ENCODE results near the gene TRIM56.
"Not testable (repeated sequence)": the region's sequence is repeated elsewhere in the genome, so short reads cannot be mapped to it uniquely, and the experiment has no call there.

TRIM56 gene

GRCh38 chr7:101089876-101090275 lies 4.6 kb downstream of the TRIM56 start:
- Histone ChIP-seq H3K9ac (ENCODE audit: low read depth, low read length) (no peak overlapping the region), H3K4me3 (ENCODE audit: low read depth, low read length) (no peak overlapping the region), H3K27ac (ENCODE audit: low read depth, low read length) (no peak overlapping the region), H3K4me1 (ENCODE audit: control insufficient read depth, insufficient read depth, low read length) (peaks cover 6% of the 10 kb centered on the region; the same call in 1 of the 2 replicates), H3K36me3 (ENCODE audit: control insufficient read depth, insufficient read depth, low read length) (peaks cover 9% of the 10 kb centered on the region), H3K27me3 (ENCODE audit: control insufficient read depth, insufficient read depth, low read length) (no peaks in the 10 kb centered on the region), H3K9me3 (ENCODE audit: control insufficient read depth, insufficient read depth, low read length) (no peaks in the 10 kb centered on the region)

DNA sequence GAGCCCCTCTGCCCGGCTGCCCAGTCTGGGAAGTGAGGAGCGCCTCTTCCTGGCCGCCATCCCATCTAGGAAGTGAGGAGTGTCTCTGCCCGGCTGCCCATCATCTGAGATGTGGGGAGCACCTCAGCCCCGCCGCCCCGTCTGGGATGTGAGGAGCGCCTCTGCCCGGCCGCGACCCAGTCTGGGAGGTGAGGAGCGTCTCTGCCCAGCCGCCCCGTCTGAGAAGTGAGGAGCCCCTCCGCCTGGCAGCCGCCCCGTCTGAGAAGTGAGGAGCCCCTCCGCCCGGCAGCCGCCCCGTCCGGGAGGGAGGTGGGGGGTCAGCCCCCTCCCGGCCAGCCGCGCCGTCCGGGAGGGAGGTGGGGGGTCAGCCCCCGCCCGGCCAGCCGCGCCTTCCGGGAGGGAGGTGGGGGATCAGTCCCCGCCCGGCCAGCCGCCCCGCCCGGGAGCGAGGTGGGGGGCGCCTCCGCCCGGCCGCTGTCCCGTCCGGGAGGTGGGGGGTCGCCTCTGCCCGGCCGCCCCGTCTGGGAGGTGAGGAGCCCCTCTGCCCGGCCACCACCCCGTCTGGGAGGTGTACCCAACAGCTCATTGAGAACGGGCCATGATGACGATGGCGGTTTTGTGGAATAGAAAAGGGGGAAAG lies 7.1 kb downstream of the TRIM56 start:
- not testable (repeated sequence) for H3K9me3 ChIP-seq (ENCODE audit: control insufficient read depth, insufficient read depth, low read length)

DNA sequence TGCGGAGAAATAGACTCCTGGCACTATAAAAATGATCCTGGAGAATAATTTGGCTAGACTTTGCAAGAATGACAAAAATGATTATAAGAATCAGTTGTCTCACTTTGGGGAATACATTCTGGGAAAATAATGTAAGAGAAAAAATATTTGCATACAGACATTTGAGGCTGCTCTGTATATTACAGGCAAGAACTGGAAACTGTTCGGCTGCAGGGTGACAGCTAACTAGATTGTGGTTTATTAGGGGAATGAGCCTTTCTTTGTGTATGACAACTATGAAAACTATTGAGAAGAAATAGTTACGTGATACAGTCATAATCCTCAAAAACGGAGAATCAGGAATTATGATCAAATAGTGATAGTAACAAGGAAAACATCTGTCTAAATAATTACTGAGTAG lies 8.6 kb downstream of the TRIM56 start:
- Histone ChIP-seq H3K36me3 (ENCODE audit: control insufficient read depth, insufficient read depth, low read length) (no peaks in the 10 kb centered on the region), H3K4me3 (ENCODE audit: low read depth, low read length) (no peak overlapping the region), H3K27ac (ENCODE audit: low read depth, low read length) (no peak overlapping the region), H3K9ac (ENCODE audit: low read depth, low read length) (no peak overlapping the region), H3K4me1 (ENCODE audit: control insufficient read depth, insufficient read depth, low read length) (no peaks in the 10 kb centered on the region), H3K27me3 (ENCODE audit: control insufficient read depth, insufficient read depth, low read length) (no peaks in the 10 kb centered on the region), H3K9me3 (ENCODE audit: control insufficient read depth, insufficient read depth, low read length) (no peaks in the 10 kb centered on the region)

More for the DNA sequence above, 7.1 kb downstream of the TRIM56 start:
- not testable (repeated sequence) for H3K4me3 ChIP-seq (ENCODE audit: low read depth, low read length); H3K27me3 ChIP-seq (ENCODE audit: control insufficient read depth, insufficient read depth, low read length); H3K36me3 ChIP-seq (ENCODE audit: control insufficient read depth, insufficient read depth, low read length); H3K9ac ChIP-seq (ENCODE audit: low read depth, low read length); H3K4me1 ChIP-seq (ENCODE audit: control insufficient read depth, insufficient read depth, low read length); H3K27ac ChIP-seq (ENCODE audit: low read depth, low read length)

DNA sequence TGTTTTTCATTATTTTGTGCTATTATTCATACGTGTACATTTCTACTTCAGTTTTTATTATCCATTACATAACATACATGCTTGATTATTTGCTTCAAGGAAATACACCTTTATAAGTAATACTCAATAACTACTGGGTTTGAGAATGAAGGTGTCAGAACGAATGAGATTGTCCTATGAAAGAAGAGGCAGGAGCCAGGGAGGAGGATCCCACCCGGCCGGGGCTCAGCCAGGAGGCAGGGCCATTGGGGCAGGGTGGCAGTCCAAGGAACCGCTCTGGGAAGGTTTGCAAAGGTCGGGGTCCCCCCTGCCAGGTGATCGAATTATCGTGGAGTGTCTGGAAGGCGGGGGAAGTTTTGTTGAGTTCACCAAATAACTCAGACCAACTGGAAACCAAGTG lies 9.1 kb downstream of the TRIM56 start:
- H3K27me3 ChIP-seq (ENCODE audit: control insufficient read depth, insufficient read depth, low read length) = no peaks in the 10 kb centered on the region
- H3K36me3 ChIP-seq (ENCODE audit: control insufficient read depth, insufficient read depth, low read length) = no peaks in the 10 kb centered on the region
- H3K4me1 ChIP-seq (ENCODE audit: control insufficient read depth, insufficient read depth, low read length) = peaks cover 1% of the 10 kb centered on the region; the same call in 1 of the 2 replicates
- no peak overlapping the region for H3K9ac ChIP-seq (ENCODE audit: low read depth, low read length)
- peak overlapping the region; percentile 27 for H3K27ac ChIP-seq (ENCODE audit: low read depth, low read length)
- no peak overlapping the region for H3K4me3 ChIP-seq (ENCODE audit: low read depth, low read length)
- H3K9me3 ChIP-seq (ENCODE audit: control insufficient read depth, insufficient read depth, low read length) = no peaks in the 10 kb centered on the region

- Histone ChIP-seq H3K27ac (ENCODE audit: low read depth, low read length) (peak overlapping the region; percentile 27), H3K27me3 (ENCODE audit: control insufficient read depth, insufficient read depth, low read length) (no peaks in the 10 kb centered on the region), H3K4me3 (ENCODE audit: low read depth, low read length) (no peak overlapping the region), H3K9me3 (ENCODE audit: control insufficient read depth, insufficient read depth, low read length) (no peaks in the 10 kb centered on the region), H3K36me3 (ENCODE audit: control insufficient read depth, insufficient read depth, low read length) (no peaks in the 10 kb centered on the region), H3K4me1 (ENCODE audit: control insufficient read depth, insufficient read depth, low read length) (peaks cover 6% of the 10 kb centered on the region; the same call in 1 of the 2 replicates), H3K9ac (ENCODE audit: low read depth, low read length) (no peak overlapping the region)
Observed at GRCh38 chr7:101094791-101095375, 9.6 kb downstream of the TRIM56 start.

GRCh38 chr7:101096331-101096956 lies 11.2 kb downstream of the TRIM56 start:
- Histone ChIP-seq H3K9ac (ENCODE audit: low read depth, low read length) (no peak overlapping the region), H3K36me3 (ENCODE audit: control insufficient read depth, insufficient read depth, low read length) (no peaks in the 10 kb centered on the region), H3K27ac (ENCODE audit: low read depth, low read length) (no peak overlapping the region), H3K27me3 (ENCODE audit: control insufficient read depth, insufficient read depth, low read length) (no peaks in the 10 kb centered on the region), H3K4me1 (ENCODE audit: control insufficient read depth, insufficient read depth, low read length) (peaks cover 20% of the 10 kb centered on the region), H3K9me3 (ENCODE audit: control insufficient read depth, insufficient read depth, low read length) (no peaks in the 10 kb centered on the region), H3K4me3 (ENCODE audit: low read depth, low read length) (no peak overlapping the region)

- H3K4me1 ChIP-seq (ENCODE audit: control insufficient read depth, insufficient read depth, low read length) = peaks cover 23% of the 10 kb centered on the region
- H3K27ac ChIP-seq (ENCODE audit: low read depth, low read length) = no peak overlapping the region
- H3K27me3 ChIP-seq (ENCODE audit: control insufficient read depth, insufficient read depth, low read length) = no peaks in the 10 kb centered on the region
- H3K9me3 ChIP-seq (ENCODE audit: control insufficient read depth, insufficient read depth, low read length) = no peaks in the 10 kb centered on the region
- no peak overlapping the region for H3K9ac ChIP-seq (ENCODE audit: low read depth, low read length)
- H3K36me3 ChIP-seq (ENCODE audit: control insufficient read depth, insufficient read depth, low read length) = no peaks in the 10 kb centered on the region
- H3K4me3 ChIP-seq (ENCODE audit: low read depth, low read length) = no peak overlapping the region
Observed at GRCh38 chr7:101096957-101097347, 11.7 kb downstream of the TRIM56 start.

- Histone ChIP-seq H3K36me3 (ENCODE audit: control insufficient read depth, insufficient read depth, low read length) (no peaks in the 10 kb centered on the region), H3K9ac (ENCODE audit: low read depth, low read length) (no peak overlapping the region), H3K9me3 (ENCODE audit: control insufficient read depth, insufficient read depth, low read length) (no peaks in the 10 kb centered on the region), H3K27me3 (ENCODE audit: control insufficient read depth, insufficient read depth, low read length) (no peaks in the 10 kb centered on the region), H3K27ac (ENCODE audit: low read depth, low read length) (no peak overlapping the region), H3K4me1 (ENCODE audit: control insufficient read depth, insufficient read depth, low read length) (peaks cover 25% of the 10 kb centered on the region), H3K4me3 (ENCODE audit: low read depth, low read length) (no peak overlapping the region)
Observed at GRCh38 chr7:101097561-101097960, 12.3 kb downstream of the TRIM56 start.

DNA sequence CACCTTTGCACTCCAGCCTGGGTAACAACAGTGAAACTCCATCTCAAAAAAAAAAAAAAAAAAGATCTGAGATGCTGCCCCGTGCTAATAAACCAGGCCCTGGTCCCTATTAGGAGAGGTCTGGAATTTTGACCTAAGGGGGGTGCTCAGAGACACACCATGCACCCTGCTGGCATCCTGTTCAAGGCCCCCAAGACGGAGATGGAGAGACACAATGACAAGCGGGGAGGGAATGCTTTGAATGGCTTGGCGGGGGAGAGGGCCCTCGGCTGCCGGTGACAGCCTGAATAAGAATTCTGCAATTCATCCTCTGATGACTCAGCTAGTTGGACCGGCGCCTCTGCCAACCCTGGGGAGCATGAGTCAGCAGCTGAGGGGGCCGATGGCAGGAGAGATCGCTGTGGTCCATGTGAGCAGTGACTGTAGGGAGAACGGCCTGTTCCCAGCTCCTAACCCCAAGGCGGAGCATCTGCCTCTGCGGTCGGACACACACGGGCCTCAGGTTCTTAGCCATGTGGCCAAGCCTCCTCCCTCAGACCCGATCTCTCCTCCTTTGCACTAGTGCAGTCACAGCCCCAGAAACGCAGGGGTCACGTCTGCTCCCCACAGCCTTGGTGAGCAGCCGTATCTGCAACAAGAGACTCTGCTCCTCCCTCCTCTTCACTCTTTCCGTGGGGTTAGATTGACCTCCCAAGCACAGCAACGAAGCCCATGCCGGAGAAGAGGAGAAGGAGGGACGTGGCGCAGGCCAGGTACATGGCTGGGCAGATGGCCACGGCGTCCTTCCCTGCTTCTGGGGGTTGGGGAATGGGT lies 14.9 kb downstream of the TRIM56 start:
- Histone ChIP-seq H3K36me3 (ENCODE audit: control insufficient read depth, insufficient read depth, low read length) (no peaks in the 10 kb centered on the region), H3K9me3 (ENCODE audit: control insufficient read depth, insufficient read depth, low read length) (no peaks in the 10 kb centered on the region), H3K9ac (ENCODE audit: low read depth, low read length) (peak overlapping the region; percentile 37; the same call in 1 of the 2 replicates), H3K4me1 (ENCODE audit: control insufficient read depth, insufficient read depth, low read length) (peaks cover 25% of the 10 kb centered on the region), H3K4me3 (ENCODE audit: low read depth, low read length) (no peak overlapping the region), H3K27me3 (ENCODE audit: control insufficient read depth, insufficient read depth, low read length) (no peaks in the 10 kb centered on the region), H3K27ac (ENCODE audit: low read depth, low read length) (peak overlapping the region; percentile 68)

GRCh38 chr7:101100858-101101847 lies 15.9 kb downstream of the TRIM56 start:
- H3K27ac ChIP-seq (ENCODE audit: low read depth, low read length) = peak overlapping the region; percentile 68
- peaks cover 25% of the 10 kb centered on the region for H3K4me1 ChIP-seq (ENCODE audit: control insufficient read depth, insufficient read depth, low read length)
- H3K27me3 ChIP-seq (ENCODE audit: control insufficient read depth, insufficient read depth, low read length) = no peaks in the 10 kb centered on the region
- H3K9me3 ChIP-seq (ENCODE audit: control insufficient read depth, insufficient read depth, low read length) = no peaks in the 10 kb centered on the region
- H3K4me3 ChIP-seq (ENCODE audit: low read depth, low read length) = no peak overlapping the region
- peak overlapping the region; percentile 37; the same call in 1 of the 2 replicates for H3K9ac ChIP-seq (ENCODE audit: low read depth, low read length)
- H3K36me3 ChIP-seq (ENCODE audit: control insufficient read depth, insufficient read depth, low read length) = no peaks in the 10 kb centered on the region
